GM10266 (cell line): Measurements from ENCODE around the gene ATP2B2.

Experiments
- DNase-seq: peaks from one replicate; pipeline ENCODE4 v3.0.0; 2012; ENCODE audit errors: extremely low spot score
- TF ChIP-seq, protein P1 (sequence below): IDR thresholded peaks from 2 replicates; pipeline ENCODE4 v1.5.1; 2012; ENCODE audit warnings: mild to moderate bottlenecking, low read depth; ENCODE audit not compliant: control insufficient read depth, insufficient read depth; ENCODE audit errors: missing control alignments

Gene ATP2B2

DNA sequence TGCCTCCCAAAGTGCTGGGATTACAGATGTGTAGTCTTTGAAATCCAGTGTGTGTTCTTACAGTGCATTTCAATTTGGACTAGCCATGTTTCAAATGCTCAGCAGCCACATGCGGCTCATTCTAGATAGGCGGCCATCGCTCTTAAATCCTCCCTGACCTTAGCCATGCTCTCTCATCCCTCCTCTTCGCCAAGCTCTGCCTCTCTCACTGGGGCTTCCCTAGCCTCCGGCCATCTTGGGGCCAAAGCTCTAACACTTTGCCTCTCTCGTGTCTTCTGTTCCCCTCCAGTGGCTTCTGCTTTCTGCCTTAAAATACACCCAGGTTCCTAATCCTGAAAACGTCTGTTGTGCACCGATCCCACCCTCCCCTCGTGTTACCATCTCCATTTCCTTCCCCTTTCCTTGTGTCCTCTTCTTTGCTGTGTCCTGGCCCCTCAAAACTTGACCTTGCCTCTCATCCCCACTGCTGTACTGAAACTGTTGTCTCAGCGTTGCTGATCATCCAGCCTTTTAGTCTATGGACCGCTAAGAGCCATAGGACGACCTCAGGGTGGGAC, 211.3 kb downstream of the ATP2B2 start:
- TF ChIP-seq, protein P1, sequence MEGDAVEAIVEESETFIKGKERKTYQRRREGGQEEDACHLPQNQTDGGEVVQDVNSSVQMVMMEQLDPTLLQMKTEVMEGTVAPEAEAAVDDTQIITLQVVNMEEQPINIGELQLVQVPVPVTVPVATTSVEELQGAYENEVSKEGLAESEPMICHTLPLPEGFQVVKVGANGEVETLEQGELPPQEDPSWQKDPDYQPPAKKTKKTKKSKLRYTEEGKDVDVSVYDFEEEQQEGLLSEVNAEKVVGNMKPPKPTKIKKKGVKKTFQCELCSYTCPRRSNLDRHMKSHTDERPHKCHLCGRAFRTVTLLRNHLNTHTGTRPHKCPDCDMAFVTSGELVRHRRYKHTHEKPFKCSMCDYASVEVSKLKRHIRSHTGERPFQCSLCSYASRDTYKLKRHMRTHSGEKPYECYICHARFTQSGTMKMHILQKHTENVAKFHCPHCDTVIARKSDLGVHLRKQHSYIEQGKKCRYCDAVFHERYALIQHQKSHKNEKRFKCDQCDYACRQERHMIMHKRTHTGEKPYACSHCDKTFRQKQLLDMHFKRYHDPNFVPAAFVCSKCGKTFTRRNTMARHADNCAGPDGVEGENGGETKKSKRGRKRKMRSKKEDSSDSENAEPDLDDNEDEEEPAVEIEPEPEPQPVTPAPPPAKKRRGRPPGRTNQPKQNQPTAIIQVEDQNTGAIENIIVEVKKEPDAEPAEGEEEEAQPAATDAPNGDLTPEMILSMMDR: no peak
- no peak for DNase-seq

DNA sequence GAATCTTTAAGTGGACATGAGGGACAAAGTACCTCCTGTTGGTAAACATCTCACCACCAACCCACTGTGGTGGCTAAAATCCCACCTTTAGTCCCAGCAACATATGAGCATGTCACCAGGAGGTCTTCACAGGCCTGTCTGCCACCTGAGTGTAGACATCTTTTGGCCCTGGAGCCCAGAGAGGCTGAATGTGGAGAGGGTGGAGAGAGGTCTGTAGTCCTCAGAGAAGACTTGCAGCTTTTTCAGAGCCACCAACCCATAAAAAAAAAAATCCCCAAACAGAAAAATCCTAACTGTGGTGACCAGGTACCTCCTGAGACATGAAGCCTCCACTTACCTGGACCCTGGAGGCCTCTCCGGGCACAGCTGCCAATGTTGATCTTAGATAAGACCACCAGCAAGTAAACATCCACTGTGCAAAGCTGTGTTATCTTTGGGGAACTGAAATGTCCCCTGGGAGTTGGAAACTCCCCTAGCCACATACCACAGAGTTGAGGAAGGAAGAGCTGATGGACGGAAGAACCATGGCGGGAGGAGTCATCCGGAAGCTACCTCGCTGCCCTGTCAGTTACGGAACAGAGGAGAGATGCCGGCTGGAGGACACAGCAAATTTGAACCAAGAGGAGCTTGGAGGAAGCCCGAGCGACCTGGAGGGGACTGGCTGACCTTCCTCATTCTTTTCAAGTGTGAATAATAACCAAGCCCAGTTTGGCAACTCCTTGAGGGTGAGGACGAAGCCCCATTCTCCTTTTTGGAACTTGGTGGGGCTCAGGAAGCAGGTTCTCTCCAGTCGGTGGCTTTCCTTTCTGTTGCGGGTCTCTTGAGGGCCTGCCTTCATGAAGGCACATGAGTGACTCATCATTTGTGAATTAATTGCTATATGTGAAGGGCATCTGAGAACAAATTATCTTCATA, 212.6 kb downstream of the ATP2B2 start, which contains the start of gene GHRL:
Gene GHRL (minus strand): TSS at position 443 of the 915 bp plus-strand sequence. CDS start 2,767 bp downstream, outside the sequence.
- TF ChIP-seq, protein P1: no peak
- peak; percentile 71 for DNase-seq

DNA sequence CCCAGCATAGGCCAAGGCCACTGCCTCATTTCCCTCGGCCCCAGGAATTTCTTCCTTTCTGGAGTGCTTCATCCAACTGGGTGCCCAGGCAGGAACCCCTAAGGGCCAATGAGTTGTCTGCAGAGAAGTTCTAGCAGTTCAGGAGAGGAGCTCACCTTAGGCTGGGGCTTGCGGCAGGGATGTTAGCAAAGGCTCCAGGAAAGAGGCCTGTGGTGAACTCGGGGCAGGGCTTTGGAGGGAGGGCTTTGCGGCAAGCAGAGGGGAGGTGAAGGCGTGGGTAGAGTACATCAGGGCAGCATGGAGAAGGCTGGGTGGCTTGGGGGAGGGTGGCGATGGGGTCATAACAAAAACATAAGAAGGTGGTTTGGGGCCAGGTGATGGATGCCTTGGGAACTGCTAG, 213.7 kb downstream of the ATP2B2 start:
- DNase-seq: no peak
- TF ChIP-seq, protein P1: no peak

DNA sequence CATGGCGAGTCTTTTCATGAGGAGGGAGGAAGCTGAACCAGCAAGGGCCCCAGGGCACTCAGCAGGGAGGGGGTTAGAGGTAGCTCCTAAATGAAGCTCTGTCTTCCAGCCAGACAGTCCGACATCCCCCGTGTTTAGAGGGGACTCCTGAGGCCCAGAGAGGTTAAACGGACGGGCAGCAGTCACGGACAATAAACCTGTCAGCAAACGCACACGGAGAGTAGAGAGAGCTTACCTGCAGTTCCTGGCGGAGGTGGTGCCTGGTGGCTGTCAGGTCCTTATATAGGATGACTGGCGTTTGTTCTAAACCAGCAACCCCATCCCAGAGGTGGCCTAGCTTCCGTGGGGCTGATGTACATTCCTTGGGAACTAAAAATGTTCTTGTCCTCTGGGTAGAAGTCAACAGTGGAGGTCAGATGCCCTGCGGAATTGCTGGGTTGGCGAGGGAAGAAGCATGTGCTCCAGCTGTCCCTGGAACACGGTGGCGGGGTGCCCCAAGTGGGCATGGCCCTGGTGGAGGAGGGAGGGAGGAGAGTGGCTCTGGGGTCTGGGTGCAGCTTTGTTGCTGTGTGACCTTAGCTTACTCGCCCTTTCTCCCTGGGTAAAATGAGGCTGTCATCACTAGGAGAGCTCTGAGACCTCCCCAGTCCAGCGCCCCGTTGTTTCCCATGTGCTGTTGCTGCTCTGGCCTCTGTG, 214.8 kb downstream of the ATP2B2 start:
- TF ChIP-seq, protein P1: no peak
- no peak for DNase-seq

DNA sequence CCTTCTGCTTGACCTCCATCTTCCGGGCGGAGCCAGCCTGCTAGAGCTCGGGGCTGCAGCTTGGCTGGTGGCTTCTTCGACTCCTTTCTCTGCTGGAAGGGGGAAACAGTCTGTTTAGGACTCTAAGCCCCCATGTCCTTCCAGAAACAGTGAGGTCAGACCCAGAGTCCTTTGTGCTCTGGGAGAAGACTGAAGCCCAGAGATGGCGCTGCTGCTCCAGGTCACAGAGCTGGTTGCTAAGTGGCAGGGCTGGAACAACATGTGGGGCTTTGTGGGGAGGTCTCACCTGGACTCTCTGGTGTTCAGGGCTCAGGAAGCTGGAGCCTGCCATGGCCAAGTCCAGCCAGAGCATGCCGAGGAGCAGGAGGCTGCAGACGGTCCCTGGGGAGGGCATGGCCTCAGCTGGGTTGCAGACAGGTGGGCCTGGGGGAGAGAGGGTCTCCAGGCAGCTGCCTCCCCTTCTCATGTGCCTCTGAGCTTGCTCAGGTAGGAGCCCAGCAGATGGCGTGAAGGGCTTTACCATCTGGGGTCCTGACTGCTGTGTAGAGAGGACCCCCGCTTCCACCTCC, 215.5 kb downstream of the ATP2B2 start:
- TF ChIP-seq, protein P1: no peak
- DNase-seq: no peak

DNA sequence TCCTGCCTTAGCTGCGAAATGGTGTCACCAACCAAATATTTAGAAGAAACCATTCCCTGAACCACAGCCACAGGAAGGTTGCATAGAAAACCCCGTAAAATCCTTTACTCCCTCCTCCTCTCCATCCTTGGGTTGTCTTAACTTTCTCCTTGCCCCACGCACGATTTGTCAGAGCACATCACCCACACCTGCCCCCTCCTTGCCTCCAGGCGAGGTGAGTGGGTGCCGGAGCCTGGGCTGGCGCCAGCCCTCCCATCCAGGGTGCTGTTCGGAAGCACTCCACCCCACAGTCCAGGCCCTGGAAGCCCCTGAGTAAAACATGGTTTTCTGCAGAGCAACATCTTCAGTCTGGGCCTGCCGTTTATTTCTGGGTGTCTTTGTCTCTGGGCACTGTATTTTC, 216.3 kb downstream of the ATP2B2 start:
- no peak for DNase-seq
- TF ChIP-seq, protein P1: no peak
